Measurements from ENCODE around the gene FNTB. TPM values are rescaled to one million over a fixed set of nuclear protein-coding genes. Genes with fewer than 3 reads are reported as not detected.

FNTB gene
- total and polyA plus RNA-seq, 2 of the 8 experiments (the other 6 are each of a cell fraction or from before 2014, with no cell fraction given): 16.0 to 20.7 TPM

- H2AK5ac ChIP-seq (ENCODE audit: low read depth, low read length): no peak overlapping the region
- H3K4me2 ChIP-seq (ENCODE audit: insufficient read depth in 1 of 2, low read depth in 2 of 2, low read length in 2 of 2): no peak overlapping the region
- no peak overlapping the region for H3K9ac ChIP-seq (replicated peaks in 1 of 4; ENCODE audit: extremely low read depth in 1 of 4, low read depth in 3 of 4, low read length in 3 of 4)
- no peak overlapping the region for H2BK20ac ChIP-seq (ENCODE audit: low read length)
- no peak overlapping the region for H3K4me3 ChIP-seq (ENCODE audit: extremely low read depth in 1 of 4, insufficient read depth in 2 of 4, low read depth in 3 of 4, low read length in 4 of 4)
- H2BK12ac ChIP-seq (ENCODE audit: low read depth, low read length): no peak overlapping the region
- H3K27ac ChIP-seq (ENCODE audit: low read depth, low read length): no peak overlapping the region
- peaks cover 0 to 3% (median 0%) of the 10 kb centered on the region in 4 experiments; a peak in 1 of 8 replicates for H3K36me3 ChIP-seq (ENCODE audit: control insufficient read depth in 2 of 4, insufficient read depth in 4 of 4, low read length in 3 of 4)
- H3K18ac ChIP-seq (ENCODE audit: extremely low read depth, low read length): no peak overlapping the region
- CTCF ChIA-PET (ENCODE audit: partially characterized antibody): interaction anchor here (0.8 to 2.4 kb wide), 2 partner anchors 33 to 52 kb away, joined by 3 to 6 read pairs; no protein-coding TSS in a partner anchor
- H3K9me3 ChIP-seq (ENCODE audit: insufficient read depth in 2 of 2, low read depth in 1 of 2, low read length in 1 of 2): no peaks in the 10 kb centered on the region
- no peak overlapping the region for H2BK15ac ChIP-seq (ENCODE audit: low read length)
- H2BK5ac ChIP-seq (ENCODE audit: low read depth, low read length): no peak overlapping the region
- H3K56ac ChIP-seq (replicated peaks; ENCODE audit: insufficient read length, low read depth, low read length): no peak overlapping the region
- H3K4ac ChIP-seq (replicated peaks; ENCODE audit: insufficient read length, low read depth, low read length): no peak overlapping the region
- H3K27me3 ChIP-seq (replicated peaks in 1 of 4; ENCODE audit: control insufficient read depth in 3 of 4, extremely low read depth in 1 of 4, insufficient read depth in 3 of 4, low read length in 3 of 4): no peaks in the 10 kb centered on the region
- H3K79me2 ChIP-seq (ENCODE audit: control insufficient read depth in 1 of 2, insufficient read depth in 2 of 2, low read length in 2 of 2): no peaks in the 10 kb centered on the region
- H3K79me1 ChIP-seq (ENCODE audit: low read depth, low read length): no peaks in the 10 kb centered on the region
- WGBS, 2 experiments (ENCODE audit: extremely low coverage in 1 of 2, insufficient coverage in 1 of 2, insufficient read length in 1 of 2, insufficient replicate concordance in 2 of 2, low coverage in 1 of 2, low lambda C conversion rate in 2 of 2, missing lambda C conversion rate in 1 of 2): 81% methylated on average over 3 of the region's 3 CpGs; no CpG with 5 or more reads in 1 of the 2 experiments
- H4K91ac ChIP-seq (replicated peaks; ENCODE audit: insufficient read length, low read length): no peak overlapping the region
- DNase-seq (ENCODE audit: low read depth in 1 of 2, low spot score in 2 of 2) (no peak), FAIRE-seq (no peak)
- no peaks in the 10 kb centered on the region for H3K23me2 ChIP-seq (ENCODE audit: low read depth, low read length)
- H2AFZ ChIP-seq (ENCODE audit: low read length): no peak overlapping the region
- no peak overlapping the region for H3K14ac ChIP-seq (ENCODE audit: insufficient read length)
- H3K23ac ChIP-seq (ENCODE audit: insufficient read length): no peak overlapping the region
- POLR2A ChIA-PET (ENCODE audit: partially characterized antibody): no interaction called here
- H4K5ac ChIP-seq (ENCODE audit: insufficient read length, low read depth, low read length): no peak overlapping the region
- peaks cover 0 to 6% of the 10 kb centered on the region in 2 experiments for H4K20me1 ChIP-seq (replicated peaks in 1 of 2; ENCODE audit: control insufficient read depth in 1 of 2, insufficient read depth in 2 of 2, low read length in 2 of 2)
- H2BK120ac ChIP-seq (replicated peaks; ENCODE audit: low read depth, low read length): no peak overlapping the region
- no peak overlapping the region for H4K8ac ChIP-seq (ENCODE audit: extremely low read depth, insufficient read depth, low read length)
- no peaks in the 10 kb centered on the region for H3K4me1 ChIP-seq (replicated peaks in 1 of 4; ENCODE audit: control insufficient read depth in 3 of 4, insufficient read depth in 4 of 4, low read length in 3 of 4)
- no peak for TF ChIP-seq BACH1 (IDR thresholded peaks at IDR 0.05; ENCODE audit: low read length)
- no peak for TF ChIP-seq GABPA (IDR thresholded peaks at IDR 0.05; ENCODE audit: borderline replicate concordance, insufficient read depth, low read length)
- TF ChIP-seq SRF (IDR thresholded peaks at IDR 0.05; ENCODE audit: low read depth, low read length): no peak
- no peak for TF ChIP-seq TEAD4 (IDR thresholded peaks at IDR 0.05; ENCODE audit: low read depth, low read length)
- TF ChIP-seq PHF8 (conservative IDR thresholded peaks at IDR 0.05; ENCODE audit: low read depth, low read length): no peak
- no peak for TF ChIP-seq CTBP2 (IDR thresholded peaks at IDR 0.05; ENCODE audit: borderline replicate concordance, insufficient read depth, insufficient read length, low read length)
- TF ChIP-seq SUZ12 (IDR thresholded peaks at IDR 0.05; ENCODE audit: low read length): no peak
- TF ChIP-seq POLR2AphosphoS5 (IDR thresholded peaks at IDR 0.05; ENCODE audit: low read depth, low read length): no peak
- TF ChIP-seq HDAC2 (IDR thresholded peaks at IDR 0.05; ENCODE audit: borderline replicate concordance in 1 of 2, low read depth in 2 of 2, low read length in 2 of 2): no peak
- TF ChIP-seq HDAC6 (IDR thresholded peaks at IDR 0.05; ENCODE audit: low read depth, low read length): no peak
- no peak for TF ChIP-seq KDM5A (IDR thresholded peaks at IDR 0.05; ENCODE audit: low read length)
- no peak for TF ChIP-seq KDM4A (IDR thresholded peaks at IDR 0.05; ENCODE audit: low read depth, low read length, severe bottlenecking)
- no peak for TF ChIP-seq POLR2A (IDR thresholded peaks at IDR 0.05; ENCODE audit: control extremely low read depth in 1 of 2, low read depth in 2 of 2, low read length in 2 of 2)
- TF ChIP-seq EP300 (IDR thresholded peaks at IDR 0.05; ENCODE audit: borderline replicate concordance in 1 of 2, low read depth in 2 of 2, low read length in 2 of 2): no peak
Observed at GRCh38 chr14:65053466-65053865, 66.8 kb downstream of the FNTB start.
